ENCODE data around the gene TMEM231. TPM values are rescaled to one million over a fixed set of nuclear protein-coding genes. Genes with fewer than 3 reads are reported as not detected.

TMEM231 gene
- polyA plus RNA-seq, 4 donors: 1.4 to 6.2 (median 3.8) TPM

Other genes starting within 250 kb of the TMEM231 start
- gene CFDP1, start 122.7 kb downstream of the TMEM231 start, polyA plus RNA-seq: 100 to 1,000 TPM; 108 to 390 (median 236) TPM
- gene TMEM170A, start 91.6 kb downstream of the TMEM231 start, polyA plus RNA-seq: 10 to 100 TPM in 3 of 4 donors, 1 to 10 TPM in 1; 9.6 to 50.9 (median 15.5) TPM
- gene CHST6, start 60.8 kb downstream of the TMEM231 start, polyA plus RNA-seq: 10 to 100 TPM in 1 of 4 donors, 1 to 10 TPM in 3; 1.0 to 10.1 (median 5.0) TPM
- 10 to 100 TPM; 21.2 to 37.7 (median 27.5) TPM for gene CHST5, start 20.1 kb downstream of the TMEM231 start, polyA plus RNA-seq
- gene GABARAPL2, start 10.1 kb upstream of the TMEM231 start, polyA plus RNA-seq: 100 to 1,000 TPM; 130 to 182 (median 140) TPM
- gene ADAT1, start 67.0 kb upstream of the TMEM231 start, polyA plus RNA-seq: 10 to 100 TPM in 3 of 4 donors, 1 to 10 TPM in 1; 7.0 to 27.4 (median 18.4) TPM
- 100 to 1,000 TPM in 1 of 4 donors, 10 to 100 TPM in 3; 81.2 to 124 (median 90.3) TPM for gene KARS1, start 91.4 kb upstream of the TMEM231 start, polyA plus RNA-seq
- 10 to 100 TPM; 28.6 to 44.0 (median 32.9) TPM for gene TERF2IP, start 91.5 kb upstream of the TMEM231 start, polyA plus RNA-seq
- under 1 TPM in 1 of 4 donors, not detected in 3; 0.03 TPM for gene CPHXL2, start 120.8 kb upstream of the TMEM231 start, polyA plus RNA-seq
- gene DUXB, start 145.2 kb upstream of the TMEM231 start, polyA plus RNA-seq: not detected
- not detected for gene CPHXL, start 170.2 kb upstream of the TMEM231 start, polyA plus RNA-seq

Data from small intestine (tissue), 4 donors.